ENCODE measurements around the gene ZSWIM5. TPM values are rescaled to one million over a fixed set of nuclear protein-coding genes. Genes with fewer than 3 reads are reported as not detected.
A peak's percentile ranks its signal among the peaks of the same experiment; 100 is the strongest.

Gene ZSWIM5
- total RNA-seq, 1 donor from 2014 or later = 4.1 TPM

DNA sequence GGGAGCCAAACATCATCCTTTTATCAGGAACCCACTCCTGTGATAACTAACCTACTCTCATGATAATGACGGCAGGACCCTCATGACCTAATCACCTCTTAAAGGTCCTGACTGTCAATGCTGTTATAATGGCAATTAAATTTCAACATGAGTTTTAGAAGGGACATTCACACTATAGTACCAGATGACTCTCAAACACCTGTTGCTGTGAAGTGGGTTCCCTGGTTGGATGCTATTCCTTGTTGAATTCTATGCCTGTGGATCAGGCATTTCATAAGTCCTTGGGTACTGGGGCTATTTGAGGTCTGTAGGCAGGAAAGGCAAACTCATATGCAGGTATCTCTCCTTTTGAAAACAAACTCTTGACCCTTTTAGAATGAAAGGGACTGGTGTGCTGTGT lies 7.5 kb upstream of the ZSWIM5 start:
- intact Hi-C loops (cut with DNase I) = no loop called here
- H3K4me1 ChIP-seq = no peaks in the 10 kb centered on the region
- no peak overlapping the region for H3K27ac ChIP-seq
- H3K27me3 ChIP-seq = no peaks in the 10 kb centered on the region
- DNase-seq (no peak), ATAC-seq (no peak)
- no peak overlapping the region for H3K4me3 ChIP-seq
- no peaks in the 10 kb centered on the region for H3K36me3 ChIP-seq
- TF ChIP-seq, protein P1, sequence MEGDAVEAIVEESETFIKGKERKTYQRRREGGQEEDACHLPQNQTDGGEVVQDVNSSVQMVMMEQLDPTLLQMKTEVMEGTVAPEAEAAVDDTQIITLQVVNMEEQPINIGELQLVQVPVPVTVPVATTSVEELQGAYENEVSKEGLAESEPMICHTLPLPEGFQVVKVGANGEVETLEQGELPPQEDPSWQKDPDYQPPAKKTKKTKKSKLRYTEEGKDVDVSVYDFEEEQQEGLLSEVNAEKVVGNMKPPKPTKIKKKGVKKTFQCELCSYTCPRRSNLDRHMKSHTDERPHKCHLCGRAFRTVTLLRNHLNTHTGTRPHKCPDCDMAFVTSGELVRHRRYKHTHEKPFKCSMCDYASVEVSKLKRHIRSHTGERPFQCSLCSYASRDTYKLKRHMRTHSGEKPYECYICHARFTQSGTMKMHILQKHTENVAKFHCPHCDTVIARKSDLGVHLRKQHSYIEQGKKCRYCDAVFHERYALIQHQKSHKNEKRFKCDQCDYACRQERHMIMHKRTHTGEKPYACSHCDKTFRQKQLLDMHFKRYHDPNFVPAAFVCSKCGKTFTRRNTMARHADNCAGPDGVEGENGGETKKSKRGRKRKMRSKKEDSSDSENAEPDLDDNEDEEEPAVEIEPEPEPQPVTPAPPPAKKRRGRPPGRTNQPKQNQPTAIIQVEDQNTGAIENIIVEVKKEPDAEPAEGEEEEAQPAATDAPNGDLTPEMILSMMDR (IDR thresholded peaks at IDR 0.05) = no peak
- H3K9me3 ChIP-seq = no peaks in the 10 kb centered on the region

- Histone ChIP-seq H3K4me1 (peaks cover 7% of the 10 kb centered on the region), H3K4me3 (no peak overlapping the region), H3K36me3 (no peaks in the 10 kb centered on the region), H3K27me3 (no peaks in the 10 kb centered on the region), H3K9me3 (no peaks in the 10 kb centered on the region), H3K27ac (no peak overlapping the region)
- intact Hi-C loops (cut with DNase I) = no loop called here
- no peak for ATAC-seq
- DNase-seq = no peak
- TF ChIP-seq, protein P1 (IDR thresholded peaks at IDR 0.05) = no peak
Measured at GRCh38 chr1:45211076-45211475, 4.7 kb upstream of the ZSWIM5 start.

GRCh38 chr1:45206808-45207623 lies 611 bp upstream of the ZSWIM5 start:
- no peak for DNase-seq
- no peaks in the 10 kb centered on the region for H3K27me3 ChIP-seq
- no peaks in the 10 kb centered on the region for H3K9me3 ChIP-seq
- H3K4me1 ChIP-seq = peaks cover 7% of the 10 kb centered on the region
- TF ChIP-seq, protein P1 (IDR thresholded peaks at IDR 0.05) = no peak
- H3K36me3 ChIP-seq = no peaks in the 10 kb centered on the region
- ATAC-seq = no peak
- peak overlapping the region; percentile 85 for H3K27ac ChIP-seq
- H3K4me3 ChIP-seq = peak overlapping the region; percentile 83
- intact Hi-C loops (cut with DNase I) = no loop called here

GRCh38 chr1:45205011-45205909 lies 1.1 kb downstream of the ZSWIM5 start:
- no peaks in the 10 kb centered on the region for H3K27me3 ChIP-seq
- peak; percentile 37 for ATAC-seq
- intact Hi-C loops (cut with DNase I) = no loop called here
- no peaks in the 10 kb centered on the region for H3K36me3 ChIP-seq
- peak overlapping the region; percentile 0 for H3K27ac ChIP-seq
- H3K9me3 ChIP-seq = no peaks in the 10 kb centered on the region
- peaks cover 7% of the 10 kb centered on the region for H3K4me1 ChIP-seq
- TF ChIP-seq, protein P1 (IDR thresholded peaks at IDR 0.05) = no peak
- DNase-seq = peak; percentile 76
- H3K4me3 ChIP-seq = peak overlapping the region; percentile 83

- TF ChIP-seq, protein P1 (IDR thresholded peaks at IDR 0.05) = no peak
- Histone ChIP-seq H3K4me1 (no peaks in the 10 kb centered on the region), H3K9me3 (no peaks in the 10 kb centered on the region), H3K27me3 (no peaks in the 10 kb centered on the region), H3K36me3 (no peaks in the 10 kb centered on the region), H3K4me3 (no peak overlapping the region), H3K27ac (no peak overlapping the region)
- DNase-seq (no peak), ATAC-seq (no peak)
- intact Hi-C loops (cut with DNase I) = no loop called here
Measured at GRCh38 chr1:45200906-45201500, 5.4 kb downstream of the ZSWIM5 start.

Measured in upper lobe of right lung (tissue), 1 donor.